ENCODE measurements around the gene DMXL2. TPM values are rescaled to one million over a fixed set of nuclear protein-coding genes. Genes with fewer than 3 reads are reported as not detected.

The DMXL2 gene
- polyA plus RNA-seq, 1 of the 3 experiments (the other 2 are of a cell fraction): 6.4 TPM

DNA sequence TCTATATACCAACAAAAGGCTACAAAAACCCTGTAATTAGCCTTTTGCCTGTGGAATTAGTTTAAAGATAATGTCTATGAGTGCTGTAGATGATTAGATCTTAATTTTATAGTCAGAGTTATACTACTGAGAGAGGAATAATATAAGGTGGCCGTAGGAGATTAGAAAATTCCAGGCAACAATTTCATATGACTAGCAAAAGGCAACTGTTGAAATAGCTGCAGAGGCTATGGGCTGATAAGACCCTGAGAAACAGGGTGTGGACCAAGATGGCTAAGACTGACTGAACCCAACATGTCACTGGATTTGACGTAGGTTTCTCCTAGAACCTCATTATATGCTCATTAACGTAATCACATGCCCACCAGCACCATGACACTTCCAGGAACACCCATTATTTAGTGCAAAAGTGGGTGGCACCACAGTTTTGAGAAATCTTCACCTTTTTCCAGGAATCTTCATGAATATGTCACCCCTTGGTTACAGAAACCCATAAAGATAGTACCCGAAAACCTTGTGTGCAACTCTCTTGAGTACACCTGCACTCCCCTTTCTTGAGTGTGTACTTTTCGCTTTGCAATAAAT, 29.6 kb upstream of the DMXL2 start:
- Histone ChIP-seq H3K4me2 (no peak overlapping the region), H3K9me3 (no peaks in the 10 kb centered on the region), H4K20me1 (ENCODE audit: insufficient read depth) (no peaks in the 10 kb centered on the region), H3K79me2 (ENCODE audit: insufficient read depth) (no peaks in the 10 kb centered on the region), H3K36me3 (replicated peaks in 1 of 2; ENCODE audit: control insufficient read depth in 1 of 2, insufficient read depth in 2 of 2, low read length in 1 of 2) (no peaks in the 10 kb centered on the region), H3K4me3 (ENCODE audit: low read depth in 2 of 2, low read length in 1 of 2) (no peak overlapping the region), H2AFZ (ENCODE audit: low read depth) (no peak overlapping the region), H3K9ac (no peak overlapping the region), H3K9me2 (no peaks in the 10 kb centered on the region), H3K27me3 (ENCODE audit: insufficient read depth) (no peaks in the 10 kb centered on the region; the same call in 1 of the 2 replicates), H3F3A (replicated peaks; ENCODE audit: insufficient read depth) (no peaks in the 10 kb centered on the region), H3K27ac (ENCODE audit: low read depth in 2 of 2, low read length in 1 of 2) (no peak overlapping the region), H3K4me1 (ENCODE audit: control insufficient read depth in 1 of 2, insufficient read depth in 2 of 2, low read depth in 1 of 2, low read length in 1 of 2) (peaks cover 0 to 1% of the 10 kb centered on the region in 2 experiments; a peak in 1 of 4 replicates)
- TF ChIP-seq ELF1 (IDR thresholded peaks at IDR 0.05) (no peak), JUND (IDR thresholded peaks at IDR 0.05) (no peak), POLR2AphosphoS5 (IDR thresholded peaks at IDR 0.05; ENCODE audit: low read depth, low read length) (no peak), MEF2A (IDR thresholded peaks at IDR 0.05; ENCODE audit: borderline replicate concordance, low read depth) (no peak), NFIC (IDR thresholded peaks at IDR 0.05; ENCODE audit: borderline replicate concordance) (no peak), MXI1 (IDR thresholded peaks at IDR 0.05; ENCODE audit: low read depth, low read length) (no peak), RCOR1 (IDR thresholded peaks at IDR 0.05; ENCODE audit: low read length) (no peak), FOSL2 (IDR thresholded peaks at IDR 0.05; ENCODE audit: borderline replicate concordance, low read depth) (no peak), CHD2 (IDR thresholded peaks at IDR 0.05; ENCODE audit: low read length, partially characterized antibody) (no peak), RFX5 (IDR thresholded peaks at IDR 0.05; ENCODE audit: low read length) (no peak), GATA2 (CRISPR knock-in tag; IDR thresholded peaks at IDR 0.05) (no peak), SMC3 (IDR thresholded peaks at IDR 0.05; ENCODE audit: low read depth, low read length) (no peak), NRF1 (IDR thresholded peaks at IDR 0.05; ENCODE audit: low read depth, low read length) (no peak), SIN3A (IDR thresholded peaks at IDR 0.05; ENCODE audit: borderline replicate concordance, low read depth, low read length) (no peak), RAD21 (IDR thresholded peaks at IDR 0.05; ENCODE audit: low read length) (no peak), YY1 (IDR thresholded peaks at IDR 0.05; ENCODE audit: low read depth) (no peak)
- TF ChIP-seq, protein P1, sequence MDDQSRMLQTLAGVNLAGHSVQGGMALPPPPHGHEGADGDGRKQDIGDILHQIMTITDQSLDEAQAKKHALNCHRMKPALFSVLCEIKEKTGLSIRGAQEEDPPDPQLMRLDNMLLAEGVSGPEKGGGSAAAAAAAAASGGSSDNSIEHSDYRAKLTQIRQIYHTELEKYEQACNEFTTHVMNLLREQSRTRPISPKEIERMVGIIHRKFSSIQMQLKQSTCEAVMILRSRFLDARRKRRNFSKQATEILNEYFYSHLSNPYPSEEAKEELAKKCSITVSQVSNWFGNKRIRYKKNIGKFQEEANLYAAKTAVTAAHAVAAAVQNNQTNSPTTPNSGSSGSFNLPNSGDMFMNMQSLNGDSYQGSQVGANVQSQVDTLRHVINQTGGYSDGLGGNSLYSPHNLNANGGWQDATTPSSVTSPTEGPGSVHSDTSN (IDR thresholded peaks at IDR 0.05): no peak
- TF ChIP-seq, protein P2, sequence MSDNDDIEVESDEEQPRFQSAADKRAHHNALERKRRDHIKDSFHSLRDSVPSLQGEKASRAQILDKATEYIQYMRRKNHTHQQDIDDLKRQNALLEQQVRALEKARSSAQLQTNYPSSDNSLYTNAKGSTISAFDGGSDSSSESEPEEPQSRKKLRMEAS (IDR thresholded peaks at IDR 0.05; ENCODE audit: low read depth): no peak
- TF ChIP-seq, protein P3, sequence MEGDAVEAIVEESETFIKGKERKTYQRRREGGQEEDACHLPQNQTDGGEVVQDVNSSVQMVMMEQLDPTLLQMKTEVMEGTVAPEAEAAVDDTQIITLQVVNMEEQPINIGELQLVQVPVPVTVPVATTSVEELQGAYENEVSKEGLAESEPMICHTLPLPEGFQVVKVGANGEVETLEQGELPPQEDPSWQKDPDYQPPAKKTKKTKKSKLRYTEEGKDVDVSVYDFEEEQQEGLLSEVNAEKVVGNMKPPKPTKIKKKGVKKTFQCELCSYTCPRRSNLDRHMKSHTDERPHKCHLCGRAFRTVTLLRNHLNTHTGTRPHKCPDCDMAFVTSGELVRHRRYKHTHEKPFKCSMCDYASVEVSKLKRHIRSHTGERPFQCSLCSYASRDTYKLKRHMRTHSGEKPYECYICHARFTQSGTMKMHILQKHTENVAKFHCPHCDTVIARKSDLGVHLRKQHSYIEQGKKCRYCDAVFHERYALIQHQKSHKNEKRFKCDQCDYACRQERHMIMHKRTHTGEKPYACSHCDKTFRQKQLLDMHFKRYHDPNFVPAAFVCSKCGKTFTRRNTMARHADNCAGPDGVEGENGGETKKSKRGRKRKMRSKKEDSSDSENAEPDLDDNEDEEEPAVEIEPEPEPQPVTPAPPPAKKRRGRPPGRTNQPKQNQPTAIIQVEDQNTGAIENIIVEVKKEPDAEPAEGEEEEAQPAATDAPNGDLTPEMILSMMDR (IDR thresholded peaks at IDR 0.05): no peak
- POLR2A ChIA-PET: no interaction called here
- CTCF ChIA-PET: interaction anchor here (0.6 to 11.8 kb wide), 3 partner anchors 121 to 251 kb away, joined by 3 to 313 read pairs (median 4); no protein-coding TSS in a partner anchor
- no peak for DNase-seq
- WGBS (ENCODE audit: low lambda C conversion rate): 75% methylated on average over 4 of the region's 5 CpGs

Data from SK-N-SH (cell line).